ENCODE data around the gene TDRD9. TPM values are rescaled to one million over a fixed set of nuclear protein-coding genes. Genes with fewer than 3 reads are reported as not detected.

TDRD9 gene
- total RNA-seq, 1 donor from 2014 or later, result 2.7 TPM

GRCh38 chr14:104085032-104085888, 157.0 kb downstream of the TDRD9 start, which contains the start of gene ASPG:
ASPG (plus strand) TSS chr14:104085700; CDS start chr14:104085771, 71 bp downstream.
- H3K4me3 ChIP-seq (ENCODE audit: low read depth, low read length), result peak within 1 kb of the TSS; percentile 30
- no peak for TF ChIP-seq CTCF (conservative IDR thresholded peaks at IDR 0.05; ENCODE audit: low read depth, low read length)
- no peak for DNase-seq (ENCODE audit: low read depth)

GRCh38 chr14:104085889-104086201, 157.6 kb downstream of the TDRD9 start:
- DNase-seq (ENCODE audit: low read depth), result no peak
- no peak for TF ChIP-seq CTCF (conservative IDR thresholded peaks at IDR 0.05; ENCODE audit: low read depth, low read length)

GRCh38 chr14:104086210-104086660, 158.0 kb downstream of the TDRD9 start:
- no peak for DNase-seq (ENCODE audit: low read depth)
- H3K4me3 ChIP-seq (ENCODE audit: low read depth, low read length), result no peak overlapping the region
- no peak for TF ChIP-seq CTCF (conservative IDR thresholded peaks at IDR 0.05; ENCODE audit: low read depth, low read length)

More at GRCh38 chr14:104085889-104086201, 157.6 kb downstream of the TDRD9 start:
- H3K4me3 ChIP-seq (ENCODE audit: low read depth, low read length), result peak overlapping the region; percentile 30

GRCh38 chr14:104086661-104087461, 158.6 kb downstream of the TDRD9 start:
- no peak for DNase-seq (ENCODE audit: low read depth)
- TF ChIP-seq CTCF (conservative IDR thresholded peaks at IDR 0.05; ENCODE audit: low read depth, low read length), result no peak
- no peak overlapping the region for H3K4me3 ChIP-seq (ENCODE audit: low read depth, low read length)

- no peak overlapping the region for H3K4me3 ChIP-seq (ENCODE audit: low read depth, low read length)
- TF ChIP-seq CTCF (conservative IDR thresholded peaks at IDR 0.05; ENCODE audit: low read depth, low read length), result no peak
- no peak for DNase-seq (ENCODE audit: low read depth)
Observed at GRCh38 chr14:104087505-104087904, 159.2 kb downstream of the TDRD9 start.

GRCh38 chr14:104087981-104088850, 160.0 kb downstream of the TDRD9 start:
- no peak for DNase-seq (ENCODE audit: low read depth)
- TF ChIP-seq CTCF (conservative IDR thresholded peaks at IDR 0.05; ENCODE audit: low read depth, low read length), result no peak
- no peak overlapping the region for H3K4me3 ChIP-seq (ENCODE audit: low read depth, low read length)
